GM19438 (cell line): ENCODE measurements around the gene DUOXA1.

ENCODE experiments used
- ATAC-seq: cut with Tn5 transposase; IDR thresholded peaks from one replicate; pipeline ENCODE4 v1.9.1; 2021; ENCODE audit warnings: low read depth; ENCODE audit not compliant: unreplicated experiment

Gene DUOXA1, protein sequence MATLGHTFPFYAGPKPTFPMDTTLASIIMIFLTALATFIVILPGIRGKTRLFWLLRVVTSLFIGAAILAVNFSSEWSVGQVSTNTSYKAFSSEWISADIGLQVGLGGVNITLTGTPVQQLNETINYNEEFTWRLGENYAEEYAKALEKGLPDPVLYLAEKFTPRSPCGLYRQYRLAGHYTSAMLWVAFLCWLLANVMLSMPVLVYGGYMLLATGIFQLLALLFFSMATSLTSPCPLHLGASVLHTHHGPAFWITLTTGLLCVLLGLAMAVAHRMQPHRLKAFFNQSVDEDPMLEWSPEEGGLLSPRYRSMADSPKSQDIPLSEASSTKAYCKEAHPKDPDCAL

DNA sequence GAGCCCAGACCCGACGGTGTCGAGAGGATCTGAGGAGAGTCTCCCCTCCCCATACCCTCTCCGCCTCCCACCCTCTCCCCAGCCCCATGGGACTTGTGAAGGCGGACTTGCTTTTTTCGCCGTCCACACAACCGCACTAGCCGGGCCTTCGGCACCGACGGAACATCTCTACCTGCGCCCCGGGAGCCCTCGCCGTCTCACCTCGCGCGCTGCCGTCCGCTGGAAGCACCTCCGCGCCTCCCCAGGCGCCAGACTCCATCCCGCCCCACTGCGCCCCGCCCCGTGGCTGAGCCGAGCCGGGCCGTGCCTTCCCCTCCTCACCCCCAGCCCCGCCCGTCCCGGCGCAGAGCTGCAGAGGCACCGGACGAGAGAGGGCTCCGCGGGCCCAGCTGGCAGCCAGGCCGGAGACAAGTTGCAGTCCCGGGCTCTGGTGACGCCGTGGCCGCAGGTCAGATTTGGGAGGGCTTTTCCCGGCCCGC, at the start of gene DUOXA1, which contains the start of gene DUOX1:
Gene DUOXA1 (minus strand): TSS at position 229 of the 479 bp plus-strand sequence. CDS start 6,865 bp downstream, outside the sequence.
Gene DUOX1 (plus strand): TSS at position 344 of the 479 bp plus-strand sequence. CDS start 1,973 bp downstream, outside the sequence.
- no peak for ATAC-seq

DNA sequence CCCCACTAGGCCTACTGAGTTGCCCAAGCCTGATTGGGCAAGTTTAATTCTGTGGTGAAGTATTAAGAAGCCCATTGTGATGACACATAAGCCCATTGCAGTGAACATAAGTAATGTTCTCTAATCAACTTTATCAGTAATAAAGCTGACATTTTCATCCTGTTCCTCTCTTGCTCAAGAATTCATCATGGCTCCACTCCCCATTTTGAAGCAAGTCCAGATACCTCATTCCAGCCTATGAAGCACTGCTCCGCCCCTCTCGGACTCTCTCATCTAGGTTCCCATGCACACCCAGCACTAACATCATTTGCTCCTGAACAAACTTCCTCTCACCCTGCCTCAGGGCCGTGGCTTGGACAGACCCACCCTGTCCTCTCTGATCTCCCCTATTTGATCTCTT, 47.6 kb upstream of the DUOXA1 start:
- ATAC-seq: no peak

DNA sequence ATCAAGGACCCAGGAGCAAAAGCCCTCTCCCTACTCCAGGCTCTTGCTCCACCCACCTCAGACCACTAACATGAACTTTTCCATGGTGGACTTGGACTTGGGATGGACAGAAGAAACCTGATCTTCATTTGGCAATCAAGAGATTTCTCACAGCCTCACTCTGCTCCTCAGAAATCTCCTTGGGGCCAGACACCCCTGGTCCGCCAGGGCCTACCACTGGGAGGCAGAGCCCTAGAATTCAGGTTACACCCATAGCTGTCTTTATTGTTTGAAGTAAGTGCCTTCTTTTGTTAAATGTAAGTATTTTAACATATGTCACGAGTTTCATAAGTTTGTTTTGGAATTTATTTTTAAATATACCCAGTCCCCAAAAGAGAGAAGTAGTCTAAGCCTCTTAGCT, 44.9 kb upstream of the DUOXA1 start:
- ATAC-seq: no peak

DNA sequence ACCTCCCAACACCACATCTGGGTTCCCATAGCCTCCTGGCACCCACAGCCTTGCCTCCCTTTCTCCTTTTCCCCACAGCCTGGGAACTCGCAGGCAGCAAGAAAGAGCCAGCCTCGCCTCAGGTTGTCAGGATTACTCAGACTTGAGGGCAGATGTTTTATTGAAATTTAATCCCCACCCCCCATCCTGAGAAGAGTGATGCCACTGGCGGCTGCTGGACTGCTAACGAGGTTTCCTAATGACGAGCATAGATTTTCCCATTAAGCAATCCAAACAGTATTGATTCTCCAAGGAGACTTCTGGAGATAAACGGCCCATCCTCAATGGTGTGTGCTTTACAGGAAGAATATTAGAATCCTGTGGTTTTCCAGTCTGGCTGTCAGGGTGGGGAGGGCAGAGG, 44.4 kb upstream of the DUOXA1 start:
- no peak for ATAC-seq

DNA sequence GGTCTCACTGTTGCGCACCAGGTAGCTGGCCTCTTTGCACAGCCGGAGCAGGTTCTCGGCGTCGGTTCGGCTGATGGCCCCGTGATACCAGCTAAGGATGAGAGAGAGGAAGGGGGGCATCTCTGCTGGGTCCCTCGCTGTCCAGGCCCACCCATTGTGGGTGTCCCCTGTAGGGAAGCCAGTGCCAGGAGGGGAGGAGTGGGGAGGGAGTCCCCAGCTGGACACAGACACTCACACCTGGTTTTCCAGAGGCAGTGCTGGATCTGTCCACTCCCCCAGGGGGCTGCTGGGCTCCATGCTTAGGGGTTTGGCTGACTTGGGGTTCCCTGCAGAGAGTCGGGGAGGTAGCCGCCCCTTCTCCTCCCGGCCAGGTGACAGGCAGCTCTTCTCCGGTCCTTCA, 42.2 kb upstream of the DUOXA1 start:
- no peak for ATAC-seq

DNA sequence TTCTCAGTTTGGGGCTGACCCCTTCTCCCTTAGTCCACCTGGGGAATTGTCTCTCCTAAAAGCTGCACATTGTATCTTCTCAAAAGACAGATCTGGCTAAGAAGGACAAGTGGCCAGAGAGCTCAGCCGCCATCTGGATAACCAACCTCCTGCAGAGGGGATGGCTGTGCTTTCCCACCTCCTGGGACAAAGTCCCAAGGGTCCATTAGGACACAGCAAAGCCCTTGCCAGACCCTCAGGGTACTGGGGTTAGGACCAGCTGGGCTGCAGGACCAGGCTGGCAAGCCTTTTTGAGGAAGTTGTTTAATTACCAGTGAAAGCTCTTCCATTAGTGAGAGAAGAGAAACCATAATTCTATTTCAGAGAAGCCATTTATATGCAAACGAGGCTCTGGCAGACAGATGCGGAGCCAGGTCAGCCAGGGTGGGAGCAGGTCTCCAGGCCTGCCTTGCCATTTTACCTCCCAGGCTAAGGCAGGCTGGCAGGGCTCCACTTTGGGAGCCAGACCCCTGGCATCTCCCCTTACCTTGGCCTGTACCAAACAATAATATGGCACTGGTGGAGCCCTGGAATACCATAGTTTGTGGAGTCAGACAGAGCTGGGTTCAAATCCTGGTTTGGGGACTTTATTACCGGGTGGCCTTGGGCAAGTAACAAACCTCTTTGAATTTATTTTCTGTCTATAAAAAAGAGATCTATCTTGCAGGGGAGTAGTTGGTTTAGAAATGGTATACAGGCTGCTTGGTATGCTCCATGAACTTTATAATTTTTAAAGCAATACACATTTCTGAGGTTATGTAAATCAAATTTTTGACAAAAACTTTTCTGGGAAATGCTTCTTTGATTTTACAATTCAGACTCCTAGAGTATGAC, 40.2 kb upstream of the DUOXA1 start:
- no peak for ATAC-seq

DNA sequence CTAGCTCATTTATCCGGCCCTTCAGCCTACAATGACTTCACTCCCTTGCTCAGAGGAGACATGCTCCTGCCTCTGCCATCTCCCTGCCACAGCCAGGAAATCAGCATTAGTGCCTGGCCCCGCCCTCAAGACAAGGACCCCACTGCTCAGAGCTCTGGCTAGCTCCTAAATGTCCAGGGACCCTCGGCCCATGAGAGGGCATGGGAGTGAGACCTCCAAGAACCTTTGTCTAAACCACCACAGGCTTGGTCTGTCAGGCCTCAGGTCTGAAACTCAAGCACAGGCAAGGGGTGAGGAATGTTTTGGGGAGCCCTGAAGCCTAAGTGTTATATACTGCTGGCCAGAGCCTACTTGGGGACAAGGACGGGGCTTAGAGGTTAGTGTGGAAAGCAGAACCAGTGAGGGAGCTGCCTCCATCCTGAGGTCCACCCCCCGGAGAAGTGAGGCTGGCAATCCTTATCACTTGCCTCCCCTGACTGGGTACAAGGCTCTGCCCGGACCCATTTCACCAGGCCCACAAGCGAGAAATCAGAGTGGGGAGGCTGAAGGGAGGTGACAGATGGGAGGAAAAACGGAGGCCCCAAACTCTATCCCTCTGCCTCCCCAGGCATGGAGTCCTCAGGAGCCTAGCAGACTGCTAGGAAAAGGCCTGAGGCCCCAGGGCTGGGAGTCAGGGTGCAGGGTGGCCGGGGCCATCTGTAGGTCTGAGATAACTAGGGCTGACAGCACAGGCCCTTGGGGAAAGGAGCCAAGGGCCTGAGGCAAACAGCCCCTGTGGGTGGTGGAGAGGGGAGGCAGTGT, 39.3 kb upstream of the DUOXA1 start:
- no peak for ATAC-seq

DNA sequence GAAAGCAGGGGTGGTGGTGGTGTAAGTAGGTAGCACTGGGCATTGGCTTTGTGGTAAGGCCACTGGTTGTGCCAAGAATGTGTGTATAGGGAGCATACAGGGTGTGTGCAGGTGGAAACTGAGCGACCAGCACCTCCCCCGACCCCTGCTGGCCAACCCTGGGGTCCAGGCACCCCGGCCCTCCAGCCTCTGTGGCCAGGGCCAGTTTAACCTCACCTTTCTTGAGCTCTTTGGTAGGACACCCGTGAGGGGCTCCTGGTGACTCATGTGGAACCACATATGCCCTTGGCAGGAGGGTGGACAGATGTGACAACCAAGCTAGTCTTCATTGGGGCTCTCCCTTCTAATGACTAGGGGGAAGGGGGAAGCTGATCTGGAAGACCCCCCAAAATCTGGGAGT, 38.6 kb upstream of the DUOXA1 start:
- no peak for ATAC-seq

DNA sequence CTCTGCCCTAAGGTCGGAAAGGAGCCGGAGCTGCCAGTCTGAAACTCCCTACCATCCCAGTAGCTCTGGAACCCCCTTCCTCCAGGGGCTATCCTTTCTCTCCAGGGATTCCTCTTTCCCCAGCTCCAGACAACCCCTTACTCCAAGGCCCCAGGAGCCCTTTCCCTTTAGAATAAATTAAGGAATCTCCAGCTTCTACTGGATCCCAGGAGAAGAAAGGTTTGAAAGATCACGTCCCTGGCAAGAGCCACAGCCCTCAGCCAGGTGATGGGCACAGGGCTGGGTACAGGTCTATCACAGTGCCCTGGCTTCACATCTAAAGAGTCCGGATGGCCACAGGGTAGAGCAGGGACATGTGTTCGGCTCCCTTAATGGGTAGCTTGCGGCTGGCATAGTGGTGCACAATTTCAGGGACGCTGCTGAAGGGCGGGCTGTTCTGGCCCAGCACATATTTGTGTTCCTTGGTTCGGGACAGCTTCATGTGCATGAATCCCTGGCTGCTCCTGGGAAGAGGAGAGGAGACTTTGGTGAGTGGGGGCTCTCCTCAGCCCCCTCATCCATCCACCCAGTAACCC, 38.0 kb upstream of the DUOXA1 start:
- ATAC-seq: no peak

DNA sequence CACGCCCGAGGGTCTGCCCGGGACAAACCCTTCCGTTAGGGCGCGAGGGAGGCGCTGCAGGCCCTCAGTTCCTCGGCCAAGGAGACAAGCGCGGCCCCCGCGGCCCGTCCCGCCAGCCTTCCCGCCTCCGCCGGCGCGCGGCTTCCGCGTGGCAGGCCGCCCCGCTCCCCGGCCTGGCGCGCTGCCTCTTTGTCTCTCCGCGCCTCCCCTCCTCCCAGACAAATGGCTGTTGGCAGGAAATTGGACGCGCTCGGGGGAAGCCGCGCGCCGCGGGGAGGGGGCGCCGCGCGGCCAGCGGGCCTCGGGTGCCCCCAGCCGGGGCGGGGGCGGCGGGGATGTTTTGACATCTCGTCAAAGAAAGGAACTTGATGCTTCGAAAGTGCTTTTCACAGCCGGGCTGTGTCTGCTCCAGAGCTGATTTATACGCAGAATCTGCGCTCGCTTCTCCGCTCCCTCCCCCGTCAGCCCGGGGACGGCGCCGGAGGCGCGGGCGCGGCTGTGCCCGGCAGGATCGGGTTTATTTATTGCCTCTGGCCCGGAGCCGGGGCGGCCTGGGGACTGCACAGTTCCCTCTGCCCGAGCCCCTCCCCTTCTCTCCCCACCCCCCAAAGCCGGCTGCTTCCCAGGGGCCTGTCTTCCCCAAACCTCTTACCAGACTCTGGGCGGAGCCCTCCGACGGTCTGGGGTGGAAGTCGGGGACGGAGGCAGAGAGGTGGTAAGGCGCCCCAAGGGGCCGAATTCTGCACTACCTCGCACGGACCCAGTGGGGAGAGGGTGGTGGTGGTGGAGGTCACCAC, 37.4 kb upstream of the DUOXA1 start:
- ATAC-seq: peak; percentile 93

DNA sequence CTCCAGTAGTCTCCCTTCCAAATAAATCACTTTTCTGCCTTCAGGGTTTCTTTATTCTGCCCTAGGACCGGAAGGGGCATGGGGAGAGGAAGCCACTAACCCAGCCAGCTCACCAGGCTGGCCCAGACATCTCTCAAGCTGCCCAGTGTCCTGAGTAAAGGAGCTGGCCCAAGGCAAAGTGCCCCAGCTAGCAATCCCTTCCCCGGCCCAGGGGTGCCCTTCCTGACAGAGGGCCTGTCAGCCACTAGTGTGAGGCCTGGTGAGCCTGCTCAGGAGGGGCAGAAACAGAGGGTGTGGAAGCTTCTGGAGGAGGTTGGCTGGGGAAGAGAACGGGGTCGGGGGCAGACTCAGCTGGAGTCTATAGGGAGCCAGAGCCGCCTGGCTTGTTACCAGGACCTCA, 35.9 kb upstream of the DUOXA1 start:
- no peak for ATAC-seq

DNA sequence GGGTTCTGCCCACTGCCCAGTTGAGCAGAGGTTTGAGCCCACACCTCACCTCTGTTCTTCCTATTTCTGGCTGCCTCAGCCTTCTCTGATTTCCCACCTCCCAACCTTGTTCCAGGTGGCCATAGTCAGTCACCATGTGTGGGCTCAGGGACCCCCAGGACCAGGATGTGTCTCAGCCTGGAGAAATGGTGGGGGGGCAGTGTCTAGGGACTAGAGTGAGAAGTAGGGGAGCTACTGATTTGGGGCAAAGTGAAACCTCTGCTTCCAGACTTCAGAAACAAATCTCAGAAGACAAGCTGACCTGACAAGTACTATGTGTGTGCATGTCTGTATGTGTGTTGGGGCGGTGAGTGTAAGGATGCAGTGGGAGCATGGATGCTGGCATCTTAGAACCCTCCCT, 35.2 kb upstream of the DUOXA1 start:
- ATAC-seq: no peak

DNA sequence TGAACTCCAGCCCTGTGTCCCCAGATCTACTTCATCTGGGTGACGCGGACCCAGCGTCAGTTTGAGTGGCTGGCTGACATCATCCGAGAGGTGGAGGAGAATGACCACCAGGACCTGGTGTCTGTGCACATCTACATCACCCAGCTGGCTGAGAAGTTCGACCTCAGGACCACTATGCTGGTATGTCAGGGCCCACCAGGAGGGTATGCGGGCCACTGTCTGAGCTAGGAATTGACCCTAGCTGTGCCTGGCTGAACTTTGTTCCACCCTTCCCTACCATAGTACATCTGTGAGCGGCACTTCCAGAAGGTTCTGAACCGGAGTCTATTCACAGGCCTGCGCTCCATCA, 33.8 kb upstream of the DUOXA1 start:
- ATAC-seq: no peak

DNA sequence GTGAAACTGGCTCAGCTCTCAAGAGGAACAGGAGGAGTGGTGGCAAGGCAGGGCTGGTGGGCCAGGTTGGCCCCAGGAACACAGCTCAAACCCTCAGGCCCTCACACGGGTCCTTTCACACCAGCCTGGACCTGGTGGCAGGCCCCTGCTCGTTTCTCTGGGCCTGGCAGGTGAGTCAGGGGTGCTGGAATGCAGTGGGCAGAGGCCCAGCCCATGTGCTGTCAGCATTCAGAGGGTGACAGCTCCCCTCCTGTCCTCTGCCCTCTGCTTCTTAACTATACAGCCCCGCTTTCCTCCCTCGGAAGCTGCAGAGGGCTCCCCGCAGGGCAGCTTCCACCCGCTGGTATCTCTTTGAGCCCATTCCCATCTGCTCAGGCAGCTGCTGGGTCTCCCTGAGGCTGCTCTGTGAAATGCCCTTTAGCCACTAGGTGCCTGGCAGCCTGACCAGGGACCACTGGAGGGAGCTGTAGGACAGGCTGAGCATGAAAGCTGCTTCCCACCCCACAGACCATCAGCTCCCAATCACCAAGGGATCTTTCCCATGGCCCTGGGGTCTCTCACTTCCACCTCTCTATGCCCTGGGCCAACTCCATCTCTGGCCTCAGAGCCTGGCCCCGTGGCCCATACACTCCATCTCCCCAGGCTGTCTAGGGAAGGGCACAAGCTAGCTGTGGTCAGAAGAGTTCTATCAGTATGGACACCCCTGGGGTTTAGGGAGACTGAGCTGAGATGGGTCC, 33.3 kb upstream of the DUOXA1 start:
- no peak for ATAC-seq

DNA sequence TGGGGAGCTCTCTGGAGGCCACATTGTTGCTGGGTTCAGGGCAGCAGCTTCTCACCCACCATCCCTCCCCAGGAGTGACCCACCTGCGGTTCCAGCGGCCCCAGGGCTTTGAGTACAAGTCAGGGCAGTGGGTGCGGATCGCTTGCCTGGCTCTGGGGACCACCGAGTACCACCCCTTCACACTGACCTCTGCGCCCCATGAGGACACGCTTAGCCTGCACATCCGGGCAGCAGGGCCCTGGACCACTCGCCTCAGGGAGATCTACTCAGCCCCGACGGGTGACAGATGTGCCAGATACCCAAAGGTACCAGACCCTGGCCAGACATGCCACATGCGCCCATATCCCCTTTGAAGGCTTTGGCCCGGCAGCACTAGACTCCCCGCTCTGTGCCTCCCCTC, 32.0 kb upstream of the DUOXA1 start:
- ATAC-seq: no peak

DNA sequence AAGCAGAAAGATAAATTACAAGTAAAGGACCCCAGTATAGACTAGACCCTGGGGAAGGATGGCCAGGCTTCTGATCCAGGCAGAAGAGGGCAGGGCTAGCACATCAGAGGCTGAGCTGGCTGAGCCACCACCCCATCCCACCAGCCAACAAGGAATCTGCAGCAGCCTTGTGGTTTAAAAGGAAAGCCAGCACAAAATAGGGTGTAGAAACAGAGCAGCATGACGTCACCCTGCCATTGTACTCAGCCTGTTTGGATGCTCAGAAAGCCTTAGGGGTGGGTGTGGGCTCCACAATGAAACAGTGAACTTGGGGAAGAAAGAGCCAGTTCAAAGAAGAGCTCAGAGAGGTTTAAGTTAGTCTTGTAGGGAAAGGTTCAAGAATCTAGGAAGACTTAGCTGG, 28.3 kb upstream of the DUOXA1 start:
- ATAC-seq: no peak

DNA sequence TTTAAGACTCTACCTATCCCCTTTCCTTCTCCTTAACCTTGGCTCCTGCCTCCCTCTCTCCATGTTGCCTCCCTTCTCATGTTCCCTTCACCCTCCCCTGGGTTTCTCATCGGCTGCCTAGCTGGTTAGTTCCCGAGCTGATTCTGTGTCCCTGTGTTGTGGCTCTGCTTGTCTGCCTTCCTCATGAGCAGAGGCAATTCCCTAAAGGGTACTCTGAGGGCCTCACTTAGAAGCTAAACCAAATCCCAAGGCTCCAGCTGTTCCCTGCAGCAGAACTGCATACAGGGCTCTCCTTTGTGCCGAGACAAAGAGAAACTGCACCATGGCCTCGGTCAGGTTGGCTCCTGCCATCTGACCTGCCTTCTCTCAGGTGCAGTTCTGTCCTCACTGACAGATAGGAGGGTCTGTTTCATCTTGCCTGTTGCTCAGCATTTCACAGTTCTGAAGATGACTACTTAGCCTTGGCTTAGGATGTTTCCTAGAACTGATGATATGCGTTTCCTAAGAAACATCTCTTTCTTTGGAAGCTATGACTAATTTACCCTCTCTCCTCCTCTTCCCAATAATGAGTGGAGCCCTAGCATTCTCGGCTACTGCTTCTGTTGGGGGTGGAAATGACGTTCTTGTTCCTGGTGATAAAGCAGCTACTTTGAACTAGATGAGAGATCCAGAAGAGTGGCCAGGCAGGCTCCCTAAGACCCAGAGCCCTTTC, 27.2 kb upstream of the DUOXA1 start:
- ATAC-seq: no peak

DNA sequence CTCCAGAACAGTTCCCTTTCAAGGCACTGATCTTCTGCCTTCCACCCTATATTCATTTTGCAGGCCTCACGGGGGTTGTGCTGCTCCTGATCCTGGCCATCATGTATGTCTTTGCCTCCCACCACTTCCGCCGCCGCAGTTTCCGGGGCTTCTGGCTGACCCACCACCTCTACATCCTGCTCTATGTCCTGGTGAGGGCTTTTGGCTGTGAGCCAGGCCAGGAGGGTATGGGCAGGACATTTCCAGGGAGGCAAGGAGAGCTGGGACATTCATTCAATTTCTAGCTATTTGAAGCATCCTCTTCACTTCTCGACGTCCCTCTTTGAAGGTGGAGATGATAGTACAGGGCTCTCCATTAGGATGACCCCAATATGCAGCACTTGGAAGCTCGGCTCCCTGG, 26.1 kb upstream of the DUOXA1 start:
- ATAC-seq: no peak
